Fibroblast of the aortic adventitia (primary cell): Measurements from ENCODE around the gene NT5DC3. TPM values are rescaled to one million over a fixed set of nuclear protein-coding genes. Genes with fewer than 3 reads are reported as not detected.

Experiments used
- DNase-seq: peaks from one replicate; pipeline ENCODE4 v3.0.0-alpha.2; 2010; ENCODE audit warnings: low read depth
- H3K4me3 ChIP-seq: 2 replicates; pipeline ENCODE4 v1.5.1; 2011; ENCODE audit warnings: low read depth, mild to moderate bottlenecking, control low read depth, low read length, moderate library complexity
- CTCF ChIP-seq: IDR thresholded peaks from 2 replicates; pipeline ENCODE4 v1.5.1; 2011; ENCODE audit warnings: mild to moderate bottlenecking, low read length, control low read depth, inconsistent platforms; ENCODE audit not compliant: insufficient read depth
- total RNA-seq: library from RNA; depleted of rRNA; stranded (reverse); fragments of >200 nt; gene quantifications from 2 replicates; pipeline ENCODE4 v1.2.3, GENCODE V29; 2012; ENCODE audit warnings: low replicate concordance

The NT5DC3 gene
- total RNA-seq, 1 donor = 11.7 TPM

DNA sequence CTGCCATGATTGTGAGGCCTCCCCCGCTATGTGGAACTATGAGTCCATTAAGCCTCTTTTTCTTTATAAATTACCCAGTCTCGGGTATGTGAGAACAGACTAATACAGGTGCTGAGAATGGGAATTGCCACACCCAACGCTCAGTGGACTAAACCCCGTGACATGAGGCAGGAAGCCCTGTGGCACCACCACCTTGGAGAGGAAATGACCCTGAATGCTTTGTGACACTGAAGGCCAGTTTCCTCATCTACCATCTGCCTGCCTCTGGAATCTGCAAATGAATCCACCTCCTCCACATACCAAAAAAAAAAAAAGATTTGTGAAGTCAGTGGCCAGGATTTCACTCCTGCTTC, 41.6 kb downstream of the NT5DC3 start:
- TF ChIP-seq CTCF = no peak
- H3K4me3 ChIP-seq = no peak overlapping the region
- DNase-seq = no peak

- H3K4me3 ChIP-seq = no peak overlapping the region
- TF ChIP-seq CTCF = no peak
- no peak for DNase-seq
Measured at GRCh38 chr12:103798586-103798985, 42.4 kb downstream of the NT5DC3 start.

DNA sequence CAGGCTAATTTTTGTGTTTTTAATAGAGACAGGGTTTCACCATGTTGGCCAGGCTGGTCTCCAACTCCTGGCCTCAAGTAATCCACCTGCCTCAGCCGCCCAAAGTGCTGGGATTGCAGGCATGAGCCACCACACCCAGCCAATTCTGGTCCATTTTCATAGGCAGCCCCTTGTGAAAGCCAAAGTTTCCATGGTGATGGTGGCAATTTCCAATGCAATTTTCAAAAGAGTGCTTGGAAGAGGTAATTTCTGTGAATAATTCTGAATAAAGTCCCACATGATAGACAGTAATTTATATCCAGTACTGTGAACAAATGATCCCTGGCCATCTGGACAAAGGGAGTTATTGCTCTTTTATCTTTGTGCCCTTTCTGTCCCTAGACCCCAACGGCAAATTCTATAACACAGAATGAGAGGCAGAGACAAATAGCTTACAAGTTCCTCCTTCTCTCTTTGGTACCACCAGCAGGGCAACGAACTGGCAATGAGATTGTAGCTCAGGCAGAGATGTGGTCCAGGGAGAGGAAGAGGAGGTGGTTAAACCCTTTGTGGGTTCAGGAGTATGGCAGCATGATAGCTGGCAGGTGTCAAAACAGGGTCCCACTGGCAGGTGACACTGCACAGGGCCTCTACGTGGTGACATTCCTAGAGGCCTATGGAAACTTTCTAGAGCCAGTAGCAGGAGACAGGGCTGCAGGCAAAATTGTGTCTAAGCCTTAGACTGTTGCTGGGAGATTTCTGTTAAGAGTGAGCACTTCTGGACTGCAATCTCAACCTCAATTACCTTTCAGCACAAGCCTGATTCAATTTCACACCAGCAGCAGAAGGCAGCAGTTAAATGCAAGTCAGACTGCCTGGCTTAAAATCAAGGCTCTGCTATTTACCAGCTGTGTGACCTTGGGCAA, 46.5 kb downstream of the NT5DC3 start:
- H3K4me3 ChIP-seq = no peak overlapping the region
- DNase-seq = no peak
- no peak for TF ChIP-seq CTCF

- H3K4me3 ChIP-seq = no peak overlapping the region
- TF ChIP-seq CTCF = no peak
- no peak for DNase-seq
Measured at GRCh38 chr12:103793512-103794045, 47.5 kb downstream of the NT5DC3 start.

- H3K4me3 ChIP-seq = no peak overlapping the region
- DNase-seq = no peak
- no peak for TF ChIP-seq CTCF
Measured at GRCh38 chr12:103793046-103793445, 48.0 kb downstream of the NT5DC3 start.

GRCh38 chr12:103791350-103791920, 49.6 kb downstream of the NT5DC3 start:
- H3K4me3 ChIP-seq = no peak overlapping the region
- DNase-seq = no peak
- TF ChIP-seq CTCF = no peak
